HCT116 (cell line): Measurements from ENCODE around the gene RALGPS1.

Source experiments
- CBX3 ChIP-seq: IDR thresholded peaks from 2 replicates; pipeline ENCODE4 v1.6.1; 2012; ENCODE audit warnings: low read depth
- CEBPB ChIP-seq: IDR thresholded peaks from 2 replicates; pipeline ENCODE4 v1.6.1; 2012; ENCODE audit warnings: low read depth
- JUND ChIP-seq: IDR thresholded peaks from 2 replicates; pipeline ENCODE4 v1.6.1; 2012
- POLR2A ChIP-seq: IDR thresholded peaks from 2 replicates; pipeline ENCODE4 v1.7.0; 2011; ENCODE audit warnings: borderline replicate concordance; ENCODE audit not compliant: insufficient read depth, insufficient read length; ENCODE audit errors: extremely low read depth
- POLR2AphosphoS5 ChIP-seq: IDR thresholded peaks from 2 replicates; pipeline ENCODE4 v1.6.1; 2011; ENCODE audit warnings: mild to moderate bottlenecking, low read depth, low read length, moderate library complexity
- RAD21 ChIP-seq: IDR thresholded peaks from 2 replicates; pipeline ENCODE4 v1.6.1; 2012; ENCODE audit warnings: low read depth, mild to moderate bottlenecking
- SIN3A ChIP-seq: IDR thresholded peaks from 2 replicates; pipeline ENCODE4 v1.6.1; 2012; ENCODE audit warnings: low read depth
- YY1 ChIP-seq: IDR thresholded peaks from 2 replicates; pipeline ENCODE4 v1.6.1; 2011; ENCODE audit warnings: low read length, low read depth, moderate library complexity, mild to moderate bottlenecking; ENCODE audit not compliant: insufficient replicate concordance; ENCODE audit errors: extremely low read depth
- ZFX ChIP-seq: fragments of 450-650 bp; IDR thresholded peaks from 2 replicates; pipeline ENCODE4 v1.6.1; 2017
- TF ChIP-seq, protein P1 (sequence below), 3 experiments: fragments of 200-600 bp in 1 of 3; sonication (generic) in 1 of 3; IDR thresholded peaks in 2 of 3; conservative IDR thresholded peaks in 1 of 3; 2 replicates each; pipeline ENCODE4 v1.5.1; 2012 to 2017; ENCODE audit warnings: low read depth in 2 of 3, low read length in 2 of 3, antibody characterized with exemption in 1 of 3, borderline replicate concordance in 1 of 3, control low read depth in 1 of 3, mild to moderate bottlenecking in 1 of 3, mixed read lengths in 1 of 3, mixed run types in 1 of 3, moderate library complexity in 1 of 3; ENCODE audit not compliant: insufficient read depth in 1 of 3
- TF ChIP-seq, protein P2 (sequence below): IDR thresholded peaks from 2 replicates; pipeline ENCODE4 v1.6.1; 2012; ENCODE audit warnings: low read depth

DNA sequence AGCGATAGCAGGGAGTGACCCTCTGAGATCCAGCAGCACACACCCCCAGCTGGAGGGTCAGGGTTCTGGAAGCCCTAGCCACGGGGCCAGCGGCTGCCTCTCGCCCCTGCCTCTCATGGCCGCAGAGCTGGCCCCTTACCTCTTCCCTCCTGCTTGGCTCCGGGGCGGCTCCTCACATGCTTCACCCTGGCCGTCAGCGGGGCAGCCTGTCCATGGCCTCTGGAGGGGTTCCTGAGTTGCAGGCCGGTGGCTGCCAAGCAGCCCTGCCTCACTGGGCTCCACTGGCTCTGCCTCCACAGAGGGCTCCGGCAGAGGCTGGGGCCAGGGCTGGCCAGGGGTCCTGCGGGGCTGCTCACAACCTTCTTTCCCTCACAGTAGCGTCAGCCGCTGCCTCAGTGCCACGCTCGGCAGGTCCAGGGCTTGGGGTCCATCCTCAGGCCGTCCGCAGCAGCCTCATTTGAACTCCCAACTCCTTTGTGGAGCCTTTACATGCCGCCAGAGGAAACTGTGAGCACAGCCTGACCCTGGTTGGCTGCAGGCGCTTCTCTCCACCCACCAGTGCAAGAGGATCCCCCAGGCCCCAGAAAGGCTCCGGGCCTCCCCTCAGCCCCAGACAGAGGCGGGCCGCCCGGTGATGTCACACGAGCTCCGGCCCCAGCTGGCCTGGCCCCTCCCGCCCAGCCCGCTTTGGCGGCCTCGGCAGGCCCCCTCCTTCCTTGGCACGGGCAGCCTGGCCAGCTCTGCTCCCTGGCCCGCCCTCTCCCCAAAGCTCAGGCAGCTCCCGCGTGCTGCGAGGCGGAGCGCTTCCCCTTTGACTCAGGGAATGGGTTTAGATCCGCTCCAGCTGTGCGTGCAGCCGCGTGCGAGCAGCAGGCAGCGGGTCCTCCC lies 207.8 kb downstream of the RALGPS1 start, which contains the start of gene ANGPTL2:
- TF ChIP-seq POLR2AphosphoS5, result no peak
- TF ChIP-seq YY1, result no peak
- TF ChIP-seq, protein P1, sequence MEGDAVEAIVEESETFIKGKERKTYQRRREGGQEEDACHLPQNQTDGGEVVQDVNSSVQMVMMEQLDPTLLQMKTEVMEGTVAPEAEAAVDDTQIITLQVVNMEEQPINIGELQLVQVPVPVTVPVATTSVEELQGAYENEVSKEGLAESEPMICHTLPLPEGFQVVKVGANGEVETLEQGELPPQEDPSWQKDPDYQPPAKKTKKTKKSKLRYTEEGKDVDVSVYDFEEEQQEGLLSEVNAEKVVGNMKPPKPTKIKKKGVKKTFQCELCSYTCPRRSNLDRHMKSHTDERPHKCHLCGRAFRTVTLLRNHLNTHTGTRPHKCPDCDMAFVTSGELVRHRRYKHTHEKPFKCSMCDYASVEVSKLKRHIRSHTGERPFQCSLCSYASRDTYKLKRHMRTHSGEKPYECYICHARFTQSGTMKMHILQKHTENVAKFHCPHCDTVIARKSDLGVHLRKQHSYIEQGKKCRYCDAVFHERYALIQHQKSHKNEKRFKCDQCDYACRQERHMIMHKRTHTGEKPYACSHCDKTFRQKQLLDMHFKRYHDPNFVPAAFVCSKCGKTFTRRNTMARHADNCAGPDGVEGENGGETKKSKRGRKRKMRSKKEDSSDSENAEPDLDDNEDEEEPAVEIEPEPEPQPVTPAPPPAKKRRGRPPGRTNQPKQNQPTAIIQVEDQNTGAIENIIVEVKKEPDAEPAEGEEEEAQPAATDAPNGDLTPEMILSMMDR (IDR thresholded peaks at IDR 0.05 in 2 of 3, conservative IDR thresholded peaks at IDR 0.05 in 1 of 3; ENCODE audit: borderline replicate concordance in 1 of 3, insufficient read depth in 1 of 3, low read depth in 2 of 3, low read length in 2 of 3), result no peak
- no peak for TF ChIP-seq JUND
- no peak for TF ChIP-seq POLR2A
- no peak for TF ChIP-seq CEBPB
- TF ChIP-seq, protein P2, sequence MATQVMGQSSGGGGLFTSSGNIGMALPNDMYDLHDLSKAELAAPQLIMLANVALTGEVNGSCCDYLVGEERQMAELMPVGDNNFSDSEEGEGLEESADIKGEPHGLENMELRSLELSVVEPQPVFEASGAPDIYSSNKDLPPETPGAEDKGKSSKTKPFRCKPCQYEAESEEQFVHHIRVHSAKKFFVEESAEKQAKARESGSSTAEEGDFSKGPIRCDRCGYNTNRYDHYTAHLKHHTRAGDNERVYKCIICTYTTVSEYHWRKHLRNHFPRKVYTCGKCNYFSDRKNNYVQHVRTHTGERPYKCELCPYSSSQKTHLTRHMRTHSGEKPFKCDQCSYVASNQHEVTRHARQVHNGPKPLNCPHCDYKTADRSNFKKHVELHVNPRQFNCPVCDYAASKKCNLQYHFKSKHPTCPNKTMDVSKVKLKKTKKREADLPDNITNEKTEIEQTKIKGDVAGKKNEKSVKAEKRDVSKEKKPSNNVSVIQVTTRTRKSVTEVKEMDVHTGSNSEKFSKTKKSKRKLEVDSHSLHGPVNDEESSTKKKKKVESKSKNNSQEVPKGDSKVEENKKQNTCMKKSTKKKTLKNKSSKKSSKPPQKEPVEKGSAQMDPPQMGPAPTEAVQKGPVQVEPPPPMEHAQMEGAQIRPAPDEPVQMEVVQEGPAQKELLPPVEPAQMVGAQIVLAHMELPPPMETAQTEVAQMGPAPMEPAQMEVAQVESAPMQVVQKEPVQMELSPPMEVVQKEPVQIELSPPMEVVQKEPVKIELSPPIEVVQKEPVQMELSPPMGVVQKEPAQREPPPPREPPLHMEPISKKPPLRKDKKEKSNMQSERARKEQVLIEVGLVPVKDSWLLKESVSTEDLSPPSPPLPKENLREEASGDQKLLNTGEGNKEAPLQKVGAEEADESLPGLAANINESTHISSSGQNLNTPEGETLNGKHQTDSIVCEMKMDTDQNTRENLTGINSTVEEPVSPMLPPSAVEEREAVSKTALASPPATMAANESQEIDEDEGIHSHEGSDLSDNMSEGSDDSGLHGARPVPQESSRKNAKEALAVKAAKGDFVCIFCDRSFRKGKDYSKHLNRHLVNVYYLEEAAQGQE, result no peak
- no peak for TF ChIP-seq CBX3
- TF ChIP-seq ZFX, result no peak
- TF ChIP-seq RAD21, result no peak
- no peak for TF ChIP-seq SIN3A
